HG03025 (cell line): ENCODE results near the gene PIGH.
"Not testable (repeated sequence)": the region's sequence is repeated elsewhere in the genome, so short reads cannot be mapped to it uniquely, and the experiment has no call there.

ENCODE experiments used
- ATAC-seq: cut with Tn5 transposase; IDR thresholded peaks from one replicate; pipeline ENCODE4 v1.9.1; 2021; ENCODE audit warnings: mild to moderate bottlenecking, moderate library complexity; ENCODE audit not compliant: unreplicated experiment, low FRiP score

PIGH gene

GRCh38 chr14:67555518-67556090 lies 44.5 kb downstream of the PIGH start:
- ATAC-seq = no peak

- no peak for ATAC-seq
These were observed 45.7 kb downstream of the PIGH start for GRCh38 chr14:67554341-67554740.

- ATAC-seq = no peak
These were observed 46.5 kb downstream of the PIGH start for GRCh38 chr14:67553547-67553946.

GRCh38 chr14:67551940-67552339 lies 48.1 kb downstream of the PIGH start:
- no peak for ATAC-seq

GRCh38 chr14:67551123-67551522 lies 48.9 kb downstream of the PIGH start:
- ATAC-seq = no peak

- no peak for ATAC-seq
These were observed 50.3 kb downstream of the PIGH start for GRCh38 chr14:67549734-67550133.

- ATAC-seq = no peak
These were observed 52.8 kb downstream of the PIGH start for GRCh38 chr14:67547224-67547780.

- ATAC-seq = no peak
These were observed 55.5 kb downstream of the PIGH start for GRCh38 chr14:67544590-67544989.

- ATAC-seq = not testable (repeated sequence)
These were observed 57.4 kb downstream of the PIGH start for GRCh38 chr14:67542620-67543019.

- ATAC-seq = no peak
These were observed 58.4 kb downstream of the PIGH start for GRCh38 chr14:67541448-67542387.
